IMR-90 (cell line): ENCODE data around the gene TRPC4. TPM values are rescaled to one million over a fixed set of nuclear protein-coding genes. Genes with fewer than 3 reads are reported as not detected.

Experiments
- ATAC-seq: fragments of 200-7000 bp; cut with Tn5 transposase; 2 replicates; pipeline ENCODE4 v1.9.1; 2020; ENCODE audit warnings: low read depth, mild to moderate bottlenecking, moderate library complexity
- BruUV-seq: library from RNA; stranded (reverse); fragments of 400-500 nt; replicated peaks from 2 replicates; lab custom pipeline; 2021; lab: Mats Ljungman, UMichigan
- CTCF ChIA-PET: fragments of 300-600 bp; formaldehyde crosslinking; extraction: SDS; loops from one replicate; lab custom pipeline; 2021; ENCODE audit warnings: antibody characterized with exemption; lab: Yijun Ruan, JAX
- POLR2A ChIA-PET: fragments of 300-600 bp; sonication (Branson Sonifier 250); formaldehyde crosslinking; loops from one replicate; lab custom pipeline; 2022; ENCODE audit warnings: antibody characterized with exemption; ENCODE audit not compliant: unreplicated experiment; lab: Charles Lee
- DNase-seq: peaks from one replicate; pipeline ENCODE4 v3.0.0; 2013
- H2AFZ ChIP-seq: replicated peaks from 2 replicates; pipeline ENCODE3; 2013; ENCODE audit warnings: low read length, mild to moderate bottlenecking; ENCODE audit not compliant: poor library complexity
- H2AK5ac ChIP-seq: 2 replicates; pipeline ENCODE4 v1.6.1; 2013; ENCODE audit warnings: low read depth, low read length, inconsistent platforms
- H2AK9ac ChIP-seq: replicated peaks from 2 replicates; pipeline ENCODE3; 2013; ENCODE audit warnings: mild to moderate bottlenecking, low read depth, low read length, moderate library complexity; ENCODE audit not compliant: poor library complexity
- H2BK120ac ChIP-seq: 2 replicates; pipeline ENCODE4 v1.6.1; 2013; ENCODE audit warnings: low read depth, low read length, inconsistent platforms
- H2BK15ac ChIP-seq: 3 replicates; pipeline ENCODE4 v1.6.1; 2013; ENCODE audit warnings: low read depth, low read length, inconsistent platforms
- H2BK20ac ChIP-seq: 2 replicates; pipeline ENCODE4 v1.6.1; 2013; ENCODE audit warnings: low read depth, mild to moderate bottlenecking, inconsistent platforms, low read length, moderate library complexity
- H2BK5ac ChIP-seq: 2 replicates; pipeline ENCODE4 v1.6.1; 2013; ENCODE audit warnings: mild to moderate bottlenecking, low read depth, low read length, inconsistent platforms; ENCODE audit not compliant: poor library complexity, severe bottlenecking
- H3K14ac ChIP-seq: replicated peaks from 2 replicates; pipeline ENCODE4 v1.6.1; 2013; ENCODE audit warnings: low read depth, low read length, inconsistent platforms
- H3K18ac ChIP-seq: 2 replicates; pipeline ENCODE4 v1.6.1; 2013; ENCODE audit warnings: low read depth, low read length, control low read depth
- H3K23ac ChIP-seq: 2 replicates; pipeline ENCODE4 v1.6.1; 2013; ENCODE audit warnings: low read depth, low read length, inconsistent platforms
- H3K27ac ChIP-seq: 2 replicates; pipeline ENCODE4 v1.5.1; 2013; ENCODE audit warnings: mild to moderate bottlenecking, control low read depth, low read length; ENCODE audit not compliant: insufficient read depth
- H3K27me3 ChIP-seq: 2 replicates; pipeline ENCODE4 v1.6.1; 2013; ENCODE audit warnings: low read length; ENCODE audit not compliant: control insufficient read depth, insufficient read depth
- H3K36me3 ChIP-seq: 2 replicates; pipeline ENCODE4 v1.6.1; 2013; ENCODE audit warnings: low read length, mixed read lengths; ENCODE audit not compliant: control insufficient read depth, insufficient read depth
- H3K4ac ChIP-seq: 2 replicates; pipeline ENCODE4 v1.6.1; 2013; ENCODE audit warnings: low read depth, low read length, inconsistent platforms
- H3K4me1 ChIP-seq: 2 replicates; pipeline ENCODE4 v1.6.1; 2013; ENCODE audit warnings: low read length, mixed read lengths; ENCODE audit not compliant: control insufficient read depth, insufficient read depth
- H3K4me2 ChIP-seq: 2 replicates; pipeline ENCODE4 v1.6.1; 2013; ENCODE audit warnings: low read depth, mild to moderate bottlenecking, control low read depth, low read length, moderate library complexity
- H3K4me3 ChIP-seq: 2 replicates; pipeline ENCODE4 v1.5.1; 2013; ENCODE audit warnings: low read depth, mild to moderate bottlenecking, control low read depth, low read length, moderate library complexity; ENCODE audit not compliant: insufficient read depth
- H3K56ac ChIP-seq: 2 replicates; pipeline ENCODE4 v1.6.1; 2013; ENCODE audit warnings: low read length, inconsistent platforms; ENCODE audit not compliant: insufficient read depth; ENCODE audit errors: extremely low read depth
- H3K79me1 ChIP-seq, 2 experiments: 2 replicates each; pipeline ENCODE4 v1.6.1; 2013; ENCODE audit warnings: low read length in 2 of 2, inconsistent platforms in 1 of 2, low read depth in 1 of 2
- H3K9ac ChIP-seq: 2 replicates; pipeline ENCODE4 v1.6.1; 2013; ENCODE audit warnings: low read depth, low read length, control low read depth
- H3K9me1 ChIP-seq: 2 replicates; pipeline ENCODE4 v1.6.1; 2013; ENCODE audit warnings: low read length, inconsistent platforms; ENCODE audit not compliant: insufficient read depth
- H3K9me3 ChIP-seq: 2 replicates; pipeline ENCODE4 v1.6.1; 2013; ENCODE audit warnings: low read length; ENCODE audit not compliant: control insufficient read depth, insufficient read depth
- H4K20me1 ChIP-seq: 2 replicates; pipeline ENCODE4 v1.6.1; 2013; ENCODE audit warnings: low read length, inconsistent platforms; ENCODE audit not compliant: insufficient read depth
- H4K5ac ChIP-seq: 2 replicates; pipeline ENCODE4 v1.6.1; 2013; ENCODE audit warnings: mild to moderate bottlenecking, low read depth, low read length, control low read depth
- H4K8ac ChIP-seq, 2 experiments: 2 replicates each; pipeline ENCODE4 v1.6.1; 2013; ENCODE audit warnings: low read depth in 2 of 2, low read length in 2 of 2, control low read depth in 1 of 2, inconsistent platforms in 1 of 2
- H4K91ac ChIP-seq: 2 replicates; pipeline ENCODE4 v1.6.1; 2013; ENCODE audit warnings: low read depth, low read length, inconsistent platforms; ENCODE audit not compliant: insufficient read depth
- BHLHE40 ChIP-seq: fragments of 150-350 bp; IDR thresholded peaks from 2 replicates; pipeline ENCODE4 v1.6.1; 2016; ENCODE audit warnings: mild to moderate bottlenecking, low read depth, low read length
- CHD1 ChIP-seq: IDR thresholded peaks from 2 replicates; pipeline ENCODE4 v1.6.1; 2012; ENCODE audit warnings: low read depth, low read length, improper control_type of control experiment
- CTCF ChIP-seq: conservative IDR thresholded peaks from 2 replicates; pipeline ENCODE4 v1.5.1; 2012; ENCODE audit warnings: mild to moderate bottlenecking, low read depth, low read length, improper control_type of control experiment
- FOS ChIP-seq: fragments of 150-350 bp; IDR thresholded peaks from 2 replicates; pipeline ENCODE4 v1.6.1; 2016; ENCODE audit warnings: low read depth, low read length
- MAFK ChIP-seq: IDR thresholded peaks from 2 replicates; pipeline ENCODE4 v1.6.1; 2012; ENCODE audit warnings: low read depth, low read length, improper control_type of control experiment
- MAZ ChIP-seq: IDR thresholded peaks from 2 replicates; pipeline ENCODE4 v1.6.1; 2012; ENCODE audit warnings: low read depth, mild to moderate bottlenecking, low read length, improper control_type of control experiment, moderate library complexity, borderline replicate concordance
- MXI1 ChIP-seq: IDR thresholded peaks from 2 replicates; pipeline ENCODE4 v1.6.1; 2012; ENCODE audit warnings: low read depth, mild to moderate bottlenecking, low read length, moderate library complexity, borderline replicate concordance
- NFE2L2 ChIP-seq: fragments of 150-350 bp; IDR thresholded peaks from 2 replicates; pipeline ENCODE4 v1.6.1; 2016; ENCODE audit warnings: low read depth, mild to moderate bottlenecking, low read length
- RAD21 ChIP-seq: IDR thresholded peaks from 2 replicates; pipeline ENCODE4 v1.6.1; 2012; ENCODE audit warnings: low read length, improper control_type of control experiment
- RCOR1 ChIP-seq: IDR thresholded peaks from 2 replicates; pipeline ENCODE4 v1.6.1; 2012; ENCODE audit warnings: mild to moderate bottlenecking, low read length, improper control_type of control experiment; ENCODE audit not compliant: insufficient replicate concordance
- RFX5 ChIP-seq: IDR thresholded peaks from 2 replicates; pipeline ENCODE4 v1.8.0; 2012; ENCODE audit warnings: low read depth, mild to moderate bottlenecking, low read length, moderate library complexity
- SMC3 ChIP-seq: fragments of 150-350 bp; IDR thresholded peaks from 2 replicates; pipeline ENCODE4 v1.6.1; 2016; ENCODE audit warnings: low read depth, mild to moderate bottlenecking, antibody characterized with exemption, low read length, moderate library complexity
- WGBS, 2 experiments: methylation state at CpG; one replicate each; pipeline versions ENCODE4 v1.1.5 to v1.1.7; 2013; ENCODE audit warnings: missing lambda C conversion rate in 2 of 2; ENCODE audit not compliant: insufficient read length in 1 of 2; ENCODE audit errors: extremely low coverage in 2 of 2; 5-methylcytosine and 5-hydroxymethylcytosine counted together
- dilution Hi-C: fragments of 300-500 bp; cut with HindIII; formaldehyde crosslinking; loops from one replicate; pipeline ENCODE4 v1.14.3; 2018; ENCODE audit warnings: low sequenced_read_pairs; ENCODE audit not compliant: unreplicated experiment
- in situ Hi-C: fragments of 300-500 bp; cut with MboI; formaldehyde crosslinking; loops from 3 replicates; pipeline ENCODE4 v1.14.3; 2019; ENCODE audit warnings: low sequenced_read_pairs, inconsistent platforms, mixed read lengths
- intact Hi-C: fragments of 100-400 bp; cut with micrococcal nuclease; formaldehyde crosslinking; loops from 2 replicates; pipeline ENCODE4 v1.10.0; 2022
- polyA plus RNA-seq, 3 experiments: library from polyadenylated mRNA; depleted of rRNA; stranded (reverse); fragments of >200 nt; gene quantifications; 2 replicates each; pipeline ENCODE4 v1.2.3, GENCODE V29; 2012; ENCODE audit warnings: low replicate concordance in 1 of 3
- total RNA-seq: library from RNA; depleted of rRNA; stranded (reverse); fragments of >200 nt; gene quantifications from 2 replicates; pipeline ENCODE4 v1.2.3, GENCODE V29; 2012
- TF ChIP-seq, protein P1 (sequence below): fragments of 150-350 bp; IDR thresholded peaks from 2 replicates; pipeline ENCODE4 v1.6.1; 2016; ENCODE audit warnings: low read depth, mild to moderate bottlenecking, low read length, moderate library complexity, borderline replicate concordance
- TF ChIP-seq, protein P2 (sequence below): fragments of 150-350 bp; IDR thresholded peaks from 2 replicates; pipeline ENCODE4 v1.6.1; 2017; ENCODE audit warnings: mild to moderate bottlenecking, antibody characterized with exemption, low read length, low read depth

TRPC4 gene
- total and polyA plus RNA-seq, 2 of the 4 experiments (the other 2 are of a cell fraction): 1.9 to 5.2 TPM

- no peaks in the 10 kb centered on the region for H3K4me1 ChIP-seq
- H2BK5ac ChIP-seq: no peak overlapping the region
- H2BK20ac ChIP-seq: no peak overlapping the region
- H2AFZ ChIP-seq: no peak overlapping the region
- no peak overlapping the region for H2AK5ac ChIP-seq
- no peaks in the 10 kb centered on the region for H4K20me1 ChIP-seq
- TF ChIP-seq CHD1: no peak
- TF ChIP-seq CTCF: no peak
- TF ChIP-seq RCOR1: no peak
- no peak for TF ChIP-seq NFE2L2
- TF ChIP-seq MAZ: no peak
- no peak for TF ChIP-seq SMC3
- TF ChIP-seq, protein P1, sequence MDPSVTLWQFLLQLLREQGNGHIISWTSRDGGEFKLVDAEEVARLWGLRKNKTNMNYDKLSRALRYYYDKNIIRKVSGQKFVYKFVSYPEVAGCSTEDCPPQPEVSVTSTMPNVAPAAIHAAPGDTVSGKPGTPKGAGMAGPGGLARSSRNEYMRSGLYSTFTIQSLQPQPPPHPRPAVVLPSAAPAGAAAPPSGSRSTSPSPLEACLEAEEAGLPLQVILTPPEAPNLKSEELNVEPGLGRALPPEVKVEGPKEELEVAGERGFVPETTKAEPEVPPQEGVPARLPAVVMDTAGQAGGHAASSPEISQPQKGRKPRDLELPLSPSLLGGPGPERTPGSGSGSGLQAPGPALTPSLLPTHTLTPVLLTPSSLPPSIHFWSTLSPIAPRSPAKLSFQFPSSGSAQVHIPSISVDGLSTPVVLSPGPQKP: no peak
- TF ChIP-seq BHLHE40: no peak
- TF ChIP-seq MAFK: no peak
- no peak for TF ChIP-seq RAD21
- no peak for TF ChIP-seq FOS
- no peak for TF ChIP-seq RFX5
- TF ChIP-seq, protein P2, sequence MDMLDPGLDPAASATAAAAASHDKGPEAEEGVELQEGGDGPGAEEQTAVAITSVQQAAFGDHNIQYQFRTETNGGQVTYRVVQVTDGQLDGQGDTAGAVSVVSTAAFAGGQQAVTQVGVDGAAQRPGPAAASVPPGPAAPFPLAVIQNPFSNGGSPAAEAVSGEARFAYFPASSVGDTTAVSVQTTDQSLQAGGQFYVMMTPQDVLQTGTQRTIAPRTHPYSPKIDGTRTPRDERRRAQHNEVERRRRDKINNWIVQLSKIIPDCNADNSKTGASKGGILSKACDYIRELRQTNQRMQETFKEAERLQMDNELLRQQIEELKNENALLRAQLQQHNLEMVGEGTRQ: no peak
- no peak for TF ChIP-seq MXI1
- intact Hi-C loops (no loop called here), in situ Hi-C loops (no loop called here), dilution Hi-C loops (no loop called here)
- 100% methylated on average over 1 of the region's 2 CpGs; no CpG with 5 or more reads in 1 of the 2 experiments for WGBS, 2 experiments
- H4K8ac ChIP-seq: no peak overlapping the region
- no peak overlapping the region for H3K4me3 ChIP-seq
- H2AK9ac ChIP-seq: no peak overlapping the region
- ChIA-PET POLR2A (no interaction called here), CTCF (no interaction called here)
- no peak overlapping the region for H3K4me2 ChIP-seq
- no peak overlapping the region for H3K27ac ChIP-seq
- H4K91ac ChIP-seq: no peak overlapping the region
- H4K5ac ChIP-seq: no peak overlapping the region
- no peak overlapping the region for H3K14ac ChIP-seq
- no peaks in the 10 kb centered on the region for H3K36me3 ChIP-seq
- H3K9me1 ChIP-seq: no peaks in the 10 kb centered on the region
- DNase-seq (no peak), ATAC-seq (no peak)
- no peaks in the 10 kb centered on the region for H3K27me3 ChIP-seq
- H3K56ac ChIP-seq: no peak overlapping the region
- no peaks in the 10 kb centered on the region for H3K9me3 ChIP-seq
- H3K79me1 ChIP-seq: no peaks in the 10 kb centered on the region
- no peak overlapping the region for H3K9ac ChIP-seq
- H2BK15ac ChIP-seq: no peak overlapping the region
- H2BK120ac ChIP-seq: no peak overlapping the region
- H3K23ac ChIP-seq: no peak overlapping the region
- no peak overlapping the region for H3K4ac ChIP-seq
- no TSS peak for BruUV-seq
- H3K18ac ChIP-seq: no peak overlapping the region
Measured at GRCh38 chr13:37884674-37885073, 15.1 kb upstream of the TRPC4 start.
